Small intestine (tissue), 7 donors: ENCODE results near the gene ACTN4. TPM values are rescaled to one million over a fixed set of nuclear protein-coding genes. Genes with fewer than 3 reads are reported as not detected.
A peak's percentile ranks its signal among the peaks of the same experiment; 100 is the strongest.
"Not testable (repeated sequence)": the region's sequence is repeated elsewhere in the genome, so short reads cannot be mapped to it uniquely, and the experiment has no call there.

Source experiments
- DNase-seq, 2 donors: peaks; one replicate each; pipeline versions ENCODE4 v3.0.0 to v3.0.0-alpha.2; 2013
- FAIRE-seq: peaks from 2 replicates; lab custom pipeline; 2012; peaks lifted over from hg19 to GRCh38; lab: Jason Lieb, UNC
- H3K27ac ChIP-seq, 3 donors: one replicate each; pipeline ENCODE4 v1.5.1; 2013; ENCODE audit warnings: low read length in 2 of 3, mild to moderate bottlenecking in 2 of 3, control low read depth in 1 of 3, inconsistent platforms in 1 of 3, low read depth in 1 of 3, moderate library complexity in 1 of 3
- H3K27me3 ChIP-seq, 3 donors: one replicate each; pipeline ENCODE4 v1.6.1; 2013; ENCODE audit warnings: low read length in 3 of 3, inconsistent platforms in 1 of 3; ENCODE audit not compliant: control insufficient read depth in 3 of 3, insufficient read depth in 3 of 3
- H3K36me3 ChIP-seq, 3 donors: one replicate each; pipeline ENCODE4 v1.6.1; 2013; ENCODE audit warnings: low read length in 3 of 3, inconsistent platforms in 1 of 3, low read depth in 1 of 3, mild to moderate bottlenecking in 1 of 3, moderate library complexity in 1 of 3; ENCODE audit not compliant: control insufficient read depth in 3 of 3, insufficient read depth in 2 of 3
- H3K4me1 ChIP-seq, 3 donors: one replicate each; pipeline ENCODE4 v1.6.1; 2013; ENCODE audit warnings: low read length in 2 of 3, inconsistent platforms in 1 of 3, low read depth in 1 of 3, mild to moderate bottlenecking in 1 of 3, moderate library complexity in 1 of 3; ENCODE audit not compliant: control insufficient read depth in 3 of 3, insufficient read depth in 2 of 3
- H3K4me3 ChIP-seq, 3 donors: one replicate each; pipeline ENCODE4 v1.5.1; 2013; ENCODE audit warnings: low read length in 3 of 3, control low read depth in 1 of 3, inconsistent platforms in 1 of 3, low read depth in 1 of 3, mild to moderate bottlenecking in 1 of 3, moderate library complexity in 1 of 3
- H3K9me3 ChIP-seq, 2 donors: one replicate each; pipeline ENCODE4 v1.6.1; 2013; ENCODE audit warnings: low read depth in 1 of 2, low read length in 1 of 2; ENCODE audit not compliant: control insufficient read depth in 2 of 2, insufficient read depth in 1 of 2
- WGBS, 3 donors: extraction: QIAGEN DNeasy Blood & Tissue Kit; methylation state at CpG; one replicate each; pipeline ENCODE4 v1.1.7; 2013; 5-methylcytosine and 5-hydroxymethylcytosine counted together
- polyA plus RNA-seq, 4 donors: library from polyadenylated mRNA; stranded (reverse) in 3 of 4; unstranded in 1 of 4; fragments of 200-250 nt in 3 of 4; fragments of 120-200 nt in 1 of 4; gene quantifications; one replicate each; pipeline versions ENCODE4 v1.2.1 to v1.2.3, GENCODE V29; 2013
- donor health status: healthy with polysubstance abuse.
- donor health status: control.
- donor health status: control.
- donor health status: Bipolar disorder and iron deficiency.
- donor health status: healthy.

Gene ACTN4
- polyA plus RNA-seq, 4 donors, result 188 to 790 (median 308) TPM

GRCh38 chr19:38765214-38765613, 117.8 kb downstream of the ACTN4 start:
- FAIRE-seq (no peak), DNase-seq (no peak)
- 99 to 100% (median 99%) methylated on average over 2 of the region's 2 CpGs for WGBS, 3 donors
- Histone ChIP-seq H3K4me1 (peaks cover 0 to 17% (median 0%) of the 10 kb centered on the region in 3 donors), H3K36me3 (no peaks in the 10 kb centered on the region), H3K27ac (no peak overlapping the region), H3K4me3 (no peak overlapping the region), H3K9me3 (peaks cover 0 to 3% of the 10 kb centered on the region in 2 donors), H3K27me3 (no peaks in the 10 kb centered on the region)

GRCh38 chr19:38766276-38767047, 119.0 kb downstream of the ACTN4 start:
- 88 to 92% (median 89%) methylated on average over 10 of the region's 10 CpGs for WGBS, 3 donors
- Histone ChIP-seq H3K27me3 (no peaks in the 10 kb centered on the region), H3K36me3 (no peaks in the 10 kb centered on the region), H3K9me3 (peaks cover 0 to 3% of the 10 kb centered on the region in 2 donors), H3K27ac (no peak overlapping the region), H3K4me3 (no peak overlapping the region), H3K4me1 (peaks cover 0 to 13% (median 0%) of the 10 kb centered on the region in 3 donors)
- no peak for FAIRE-seq
- no peak for DNase-seq

GRCh38 chr19:38769635-38770211, 122.3 kb downstream of the ACTN4 start:
- FAIRE-seq (no peak), DNase-seq (peak; percentile 85 to 96)
- Histone ChIP-seq H3K36me3 (no peaks in the 10 kb centered on the region), H3K9me3 (peaks cover 0 to 3% of the 10 kb centered on the region in 2 donors), H3K4me1 (peaks cover 0 to 8% (median 0%) of the 10 kb centered on the region in 3 donors), H3K27ac (peak overlapping the region; percentile 47 to 86 (median 84)), H3K27me3 (no peaks in the 10 kb centered on the region), H3K4me3 (peak overlapping the region; percentile 1 to 51 (median 39))
- WGBS, 3 donors, result 11 to 20% (median 15%) methylated on average over 36 to 42 of the region's 42 CpGs

GRCh38 chr19:38770228-38770948, 122.9 kb downstream of the ACTN4 start:
- not testable (repeated sequence) for H3K36me3 ChIP-seq, FAIRE-seq, H3K4me1 ChIP-seq, H3K27me3 ChIP-seq, H3K9me3 ChIP-seq, DNase-seq
- peak overlapping the region; percentile 1 to 51 (median 39) for H3K4me3 ChIP-seq
- peak overlapping the region; percentile 4 to 86 (median 84) for H3K27ac ChIP-seq
- WGBS, 3 donors, result 5 to 28% (median 16%) methylated on average over 9 to 27 of the region's 58 CpGs

GRCh38 chr19:38770949-38771275, 123.5 kb downstream of the ACTN4 start:
- not testable (repeated sequence) for H3K9me3 ChIP-seq, H3K36me3 ChIP-seq, FAIRE-seq, H3K4me1 ChIP-seq, H3K27me3 ChIP-seq, DNase-seq
- H3K4me3 ChIP-seq, result peak overlapping the region in 1 of 3 donors; percentile 25
- peak overlapping the region in 1 of 3 donors; percentile 48 for H3K27ac ChIP-seq
- WGBS, 3 donors, result 20 to 88% (median 67%) methylated on average over 1 of the region's 22 CpGs

GRCh38 chr19:38771569-38771968, 124.1 kb downstream of the ACTN4 start:
- not testable (repeated sequence) for H3K27me3 ChIP-seq, H3K27ac ChIP-seq, H3K4me3 ChIP-seq, H3K9me3 ChIP-seq, H3K36me3 ChIP-seq, DNase-seq, H3K4me1 ChIP-seq, FAIRE-seq
- 63 to 100% (median 78%) methylated on average over 1 to 8 of the region's 30 CpGs for WGBS, 3 donors

- Histone ChIP-seq H3K4me1 (peaks cover 0 to 7% (median 0%) of the 10 kb centered on the region in 3 donors), H3K9me3 (peaks cover 0 to 2% of the 10 kb centered on the region in 2 donors), H3K36me3 (no peaks in the 10 kb centered on the region), H3K27ac (no peak within 1 kb of the TSS), H3K4me3 (no peak within 1 kb of the TSS), H3K27me3 (no peaks in the 10 kb centered on the region)
- FAIRE-seq (no peak), DNase-seq (no peak)
- 52 to 68% (median 54%) methylated on average over 9 to 10 of the region's 14 CpGs for WGBS, 3 donors
Observed at GRCh38 chr19:38773469-38774177, 126.2 kb downstream of the ACTN4 start, which contains the start of gene LGALS7. Gene LGALS7 (minus strand): TSS chr19:38773517. CDS start chr19:38773492, 25 bp downstream.
